ENCODE results near the gene KLF11. TPM values are rescaled to one million over a fixed set of nuclear protein-coding genes. Genes with fewer than 3 reads are reported as not detected.

Gene KLF11
- total and polyA plus RNA-seq, 2 of the 8 experiments (the other 6 are each of a cell fraction or from before 2014, with no cell fraction given): 6.4 to 10.1 TPM

DNA sequence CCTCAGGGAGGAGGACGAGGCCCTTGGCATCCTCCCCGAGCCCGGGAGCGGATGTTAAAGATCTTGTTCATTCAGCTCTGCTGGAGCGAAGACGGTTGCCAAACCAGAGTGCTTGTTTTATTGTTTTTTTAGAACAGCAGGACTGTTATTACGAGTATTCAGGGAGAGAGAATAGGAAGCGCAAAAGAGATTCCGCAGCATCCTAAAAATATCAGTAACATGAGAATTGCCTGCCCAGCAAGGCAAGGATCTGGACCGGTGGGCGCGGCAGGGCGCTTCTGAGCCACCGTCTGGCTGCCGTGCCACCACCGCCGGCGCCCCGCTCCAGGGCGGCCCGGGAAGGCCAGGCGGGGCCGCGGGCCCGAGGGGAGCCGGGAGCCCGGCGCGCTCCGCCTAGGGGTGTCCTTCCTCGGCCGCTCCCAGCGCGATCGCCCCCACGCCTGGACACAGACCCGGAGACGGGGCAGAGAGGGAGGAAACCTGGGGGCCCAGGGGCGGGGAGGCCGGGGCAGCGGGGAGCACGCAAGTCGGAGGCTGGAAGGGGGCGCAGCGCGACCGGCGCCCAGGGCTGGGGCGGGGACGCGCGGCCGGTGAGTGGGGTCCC lies 36.0 kb downstream of the KLF11 start (continued):
- TF ChIP-seq CBX8 (IDR thresholded peaks at IDR 0.05; ENCODE audit: borderline replicate concordance, low read depth, low read length) (no peak), RXRA (IDR thresholded peaks at IDR 0.05; ENCODE audit: insufficient read depth, low read depth, low read length) (no peak)
